GM18861 (cell line): ENCODE results near the gene OR14J1.
"Not testable (repeated sequence)": the region's sequence is repeated elsewhere in the genome, so short reads cannot be mapped to it uniquely, and the experiment has no call there.

ENCODE experiments used
- ATAC-seq: cut with Tn5 transposase; IDR thresholded peaks from one replicate; pipeline ENCODE4 v1.9.1; 2021; ENCODE audit not compliant: unreplicated experiment

The OR14J1 gene

GRCh38 chr6:29301316-29301715 lies at the start of gene OR14J1:
Gene OR14J1 (plus strand): TSS chr6:29301701. CDS start chr6:29306690, 4,989 bp downstream.
- no peak for ATAC-seq

GRCh38 chr6:29251736-29252135 lies 49.8 kb upstream of the OR14J1 start:
- ATAC-seq = no peak

- ATAC-seq = no peak
Observed at GRCh38 chr6:29255530-29255929, 46.0 kb upstream of the OR14J1 start.

- ATAC-seq = no peak
Observed at GRCh38 chr6:29259721-29260120, 41.8 kb upstream of the OR14J1 start.

GRCh38 chr6:29263001-29263400 lies 38.5 kb upstream of the OR14J1 start:
- ATAC-seq = no peak

GRCh38 chr6:29294499-29294914 lies 7.0 kb upstream of the OR14J1 start:
- ATAC-seq = no peak

- ATAC-seq = no peak
Observed at GRCh38 chr6:29295181-29295585, 6.3 kb upstream of the OR14J1 start.

GRCh38 chr6:29295623-29296022 lies 5.9 kb upstream of the OR14J1 start:
- no peak for ATAC-seq

- no peak for ATAC-seq
Observed at GRCh38 chr6:29319931-29320330, 18.4 kb downstream of the OR14J1 start.

- not testable (repeated sequence) for ATAC-seq
Observed at GRCh38 chr6:29323332-29323731, 21.8 kb downstream of the OR14J1 start.

GRCh38 chr6:29325777-29326176 lies 24.3 kb downstream of the OR14J1 start:
- no peak for ATAC-seq

GRCh38 chr6:29332676-29333075 lies 31.2 kb downstream of the OR14J1 start:
- ATAC-seq = no peak

- no peak for ATAC-seq
Observed at GRCh38 chr6:29336269-29336668, 34.8 kb downstream of the OR14J1 start.

GRCh38 chr6:29345380-29345779 lies 43.9 kb downstream of the OR14J1 start:
- no peak for ATAC-seq

- ATAC-seq = not testable (repeated sequence)
Observed at GRCh38 chr6:29349348-29349747, 47.8 kb downstream of the OR14J1 start.

GRCh38 chr6:29354980-29355379 lies 53.5 kb downstream of the OR14J1 start:
- ATAC-seq = no peak

GRCh38 chr6:29355603-29356002 lies 54.1 kb downstream of the OR14J1 start:
- no peak for ATAC-seq
